ENCODE measurements around the gene ZNF559. TPM values are rescaled to one million over a fixed set of nuclear protein-coding genes. Genes with fewer than 3 reads are reported as not detected.

Gene ZNF559
- polyA plus RNA-seq, 1 experiment = 27.8 TPM

DNA sequence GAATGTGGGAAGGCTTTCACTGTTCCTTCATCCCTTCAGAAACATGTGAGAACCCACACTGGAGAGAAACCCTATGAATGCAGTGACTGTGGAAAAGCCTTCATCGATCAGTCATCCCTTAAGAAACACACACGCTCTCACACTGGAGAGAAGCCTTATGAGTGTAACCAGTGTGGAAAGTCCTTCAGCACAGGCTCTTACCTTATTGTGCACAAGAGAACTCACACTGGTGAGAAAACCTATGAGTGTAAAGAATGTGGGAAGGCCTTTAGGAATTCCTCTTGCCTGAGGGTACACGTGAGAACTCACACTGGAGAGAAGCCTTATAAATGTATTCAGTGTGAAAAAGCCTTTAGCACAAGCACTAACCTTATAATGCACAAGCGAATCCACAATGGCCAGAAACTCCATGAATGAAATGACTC, 57.4 kb downstream of the ZNF559 start:
- peaks cover 2% of the 10 kb centered on the region for H3K27me3 ChIP-seq (ENCODE audit: control insufficient read depth, insufficient read depth, low read length)
- peaks cover 57% of the 10 kb centered on the region for H3K9me3 ChIP-seq (ENCODE audit: control insufficient read depth, insufficient read depth, low read length)
- no peak overlapping the region for H3K4me3 ChIP-seq (ENCODE audit: low read depth, low read length)
- ChIA-PET CTCF (no interaction called here), POLR2A (no interaction called here)
- TF ChIP-seq, protein P1, sequence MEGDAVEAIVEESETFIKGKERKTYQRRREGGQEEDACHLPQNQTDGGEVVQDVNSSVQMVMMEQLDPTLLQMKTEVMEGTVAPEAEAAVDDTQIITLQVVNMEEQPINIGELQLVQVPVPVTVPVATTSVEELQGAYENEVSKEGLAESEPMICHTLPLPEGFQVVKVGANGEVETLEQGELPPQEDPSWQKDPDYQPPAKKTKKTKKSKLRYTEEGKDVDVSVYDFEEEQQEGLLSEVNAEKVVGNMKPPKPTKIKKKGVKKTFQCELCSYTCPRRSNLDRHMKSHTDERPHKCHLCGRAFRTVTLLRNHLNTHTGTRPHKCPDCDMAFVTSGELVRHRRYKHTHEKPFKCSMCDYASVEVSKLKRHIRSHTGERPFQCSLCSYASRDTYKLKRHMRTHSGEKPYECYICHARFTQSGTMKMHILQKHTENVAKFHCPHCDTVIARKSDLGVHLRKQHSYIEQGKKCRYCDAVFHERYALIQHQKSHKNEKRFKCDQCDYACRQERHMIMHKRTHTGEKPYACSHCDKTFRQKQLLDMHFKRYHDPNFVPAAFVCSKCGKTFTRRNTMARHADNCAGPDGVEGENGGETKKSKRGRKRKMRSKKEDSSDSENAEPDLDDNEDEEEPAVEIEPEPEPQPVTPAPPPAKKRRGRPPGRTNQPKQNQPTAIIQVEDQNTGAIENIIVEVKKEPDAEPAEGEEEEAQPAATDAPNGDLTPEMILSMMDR (IDR thresholded peaks at IDR 0.05; ENCODE audit: low read depth, low read length) = no peak
- H3K27ac ChIP-seq (ENCODE audit: low read depth, low read length) = no peak overlapping the region
- DNase-seq (ENCODE audit: low read depth, low spot score) = no peak

Other genes starting within 250 kb of the ZNF559 start
- not detected in 2 replicates for gene OR1M1, start 237.1 kb upstream of the ZNF559 start, polyA plus RNA-seq (2011; rRNA removed)
- not detected in 2 replicates for gene OR7G2, start 216.7 kb upstream of the ZNF559 start, polyA plus RNA-seq (2011; rRNA removed)
- gene OR7G1, start 208.4 kb upstream of the ZNF559 start, polyA plus RNA-seq (2011; rRNA removed) = not detected in 2 replicates
- not detected in 2 replicates for gene OR7G3, start 197.2 kb upstream of the ZNF559 start, polyA plus RNA-seq (2011; rRNA removed)
- gene ZNF317, start 183.8 kb upstream of the ZNF559 start, polyA plus RNA-seq (2011; rRNA removed) = 19.6 and 21.3 TPM in 2 replicates
- not detected in 2 replicates for gene OR7D2, start 145.2 kb upstream of the ZNF559 start, polyA plus RNA-seq (2011; rRNA removed)
- not detected in 2 replicates for gene OR7D4, start 104.6 kb upstream of the ZNF559 start, polyA plus RNA-seq (2011; rRNA removed)
- gene OR7E24, start 73.2 kb upstream of the ZNF559 start, polyA plus RNA-seq (2011; rRNA removed) = not detected in 2 replicates
- 3.2 and 3.3 TPM in 2 replicates for gene ZNF699, start 14.3 kb upstream of the ZNF559 start, polyA plus RNA-seq (2011; rRNA removed)
- gene ZNF177, start 38.8 kb downstream of the ZNF559 start, polyA plus RNA-seq (2011; rRNA removed) = 2.3 and 3.3 TPM in 2 replicates
- 21.3 and 29.0 TPM in 2 replicates for gene ZNF266, start 111.4 kb downstream of the ZNF559 start, polyA plus RNA-seq (2011; rRNA removed)
- gene ZNF560, start 174.4 kb downstream of the ZNF559 start, polyA plus RNA-seq (2011; rRNA removed) = 1.9 and 2.1 TPM in 2 replicates
- 13.2 and 15.4 TPM in 2 replicates for gene ZNF426, start 214.5 kb downstream of the ZNF559 start, polyA plus RNA-seq (2011; rRNA removed)